HepG2 (cell line): ENCODE data around the gene CGREF1. TPM values are rescaled to one million over a fixed set of nuclear protein-coding genes. Genes with fewer than 3 reads are reported as not detected.

Experiments
- DPF2 ChIP-seq: sonication (generic); formaldehyde crosslinking; IDR thresholded peaks from 2 replicates; pipeline ENCODE4 v1.4.0; 2020; ENCODE audit warnings: mild to moderate bottlenecking, low read depth, missing genetic modification reagents, borderline replicate concordance
- ELF3 ChIP-seq: IDR thresholded peaks from 2 replicates; pipeline ENCODE4 v1.6.1; 2016; ENCODE audit warnings: missing genetic modification reagents, missing compliant biosample characterization
- LBX2 ChIP-seq: sonication (generic); formaldehyde crosslinking; IDR thresholded peaks from 2 replicates; pipeline ENCODE4 v1.5.0; 2020; ENCODE audit warnings: missing genetic modification reagents, mild to moderate bottlenecking, borderline replicate concordance
- NKX3-1 ChIP-seq: sonication (generic); formaldehyde crosslinking; IDR thresholded peaks from 2 replicates; pipeline ENCODE4 v1.5.0; 2020; ENCODE audit warnings: missing genetic modification reagents
- PHB2 ChIP-seq: fragments of 450-650 bp; IDR thresholded peaks from 2 replicates; pipeline ENCODE4 v1.6.1; 2018; ENCODE audit not compliant: partially characterized antibody
- RARA ChIP-seq: IDR thresholded peaks from 2 replicates; pipeline ENCODE4 v1.6.1; 2016; ENCODE audit warnings: missing genetic modification reagents, missing compliant biosample characterization
- SAP130 ChIP-seq: IDR thresholded peaks from 2 replicates; pipeline ENCODE4 v1.6.1; 2016; ENCODE audit warnings: low read depth
- TCF12 ChIP-seq, 2 experiments: fragments of 450-650 bp in 1 of 2; sonication (generic) in 1 of 2; formaldehyde crosslinking in 1 of 2; IDR thresholded peaks; 2 replicates each; pipeline versions ENCODE4 v1.6.1 to v1.8.0; 2017 to 2022; ENCODE audit warnings: antibody characterized with exemption in 1 of 2, mild to moderate bottlenecking in 1 of 2, missing genetic modification reagents in 1 of 2, moderate library complexity in 1 of 2
- ZBTB7A ChIP-seq: sonication (generic); formaldehyde crosslinking; IDR thresholded peaks from 2 replicates; pipeline ENCODE4 v1.8.0; 2022; ENCODE audit warnings: mild to moderate bottlenecking, missing genetic modification reagents
- ZFP36L1 ChIP-seq: sonication (generic); formaldehyde crosslinking; IDR thresholded peaks from 2 replicates; pipeline ENCODE4 v1.8.0; 2022; ENCODE audit warnings: mild to moderate bottlenecking, missing genetic modification reagents, moderate library complexity
- ZMYM2 ChIP-seq: sonication (generic); formaldehyde crosslinking; IDR thresholded peaks from 2 replicates; pipeline ENCODE4 v1.8.0; 2022; ENCODE audit warnings: mild to moderate bottlenecking, missing genetic modification reagents
- ZNF205 ChIP-seq: IDR thresholded peaks from 2 replicates; pipeline ENCODE4 v1.6.1; 2018; ENCODE audit warnings: missing biosample characterization, missing genetic modification reagents
- ZNF264 ChIP-seq: sonication (generic); formaldehyde crosslinking; IDR thresholded peaks from 2 replicates; pipeline ENCODE4 v1.4.0; 2020; ENCODE audit warnings: missing genetic modification reagents
- ZNF749 ChIP-seq: sonication (generic); formaldehyde crosslinking; IDR thresholded peaks from 2 replicates; pipeline ENCODE4 v1.8.0; 2022; ENCODE audit warnings: mild to moderate bottlenecking, missing genetic modification reagents, moderate library complexity, borderline replicate concordance
- ZNF782 ChIP-seq: sonication (generic); formaldehyde crosslinking; IDR thresholded peaks from 2 replicates; pipeline ENCODE4 v1.4.0; 2020; ENCODE audit warnings: missing genetic modification reagents, mild to moderate bottlenecking, borderline replicate concordance
- ZNF850 ChIP-seq: sonication (generic); formaldehyde crosslinking; conservative IDR thresholded peaks from 2 replicates; pipeline ENCODE4 v1.9.0; 2021; ENCODE audit warnings: mild to moderate bottlenecking, missing genetic modification reagents
- ZSCAN31 ChIP-seq: sonication (generic); formaldehyde crosslinking; IDR thresholded peaks from 2 replicates; pipeline ENCODE4 v1.5.0; 2020; ENCODE audit warnings: low read depth, mild to moderate bottlenecking, missing genetic modification reagents
- ZZZ3 ChIP-seq: sonication (generic); formaldehyde crosslinking; IDR thresholded peaks from 2 replicates; pipeline ENCODE4 v1.4.0; 2020; ENCODE audit warnings: missing genetic modification reagents, mild to moderate bottlenecking, borderline replicate concordance
- polyA plus RNA-seq, 8 experiments: library from polyadenylated mRNA; depleted of rRNA in 3 of 8; stranded (reverse) in 7 of 8; unstranded in 1 of 8; fragments of >200 nt; fragmentation: Illumina TruSeq in 4 of 8; extraction: Trizol in 4 of 8; gene quantifications; 2 replicates each; pipeline versions ENCODE4 v1.2.1 to v1.2.3, GENCODE V29; 2011 to 2016; ENCODE audit warnings: low read depth in 4 of 8, missing spikeins in 1 of 8, mixed read lengths in 1 of 8; ENCODE audit not compliant: insufficient read depth in 1 of 8
- total RNA-seq, 5 experiments: library from RNA; depleted of rRNA; stranded (reverse); fragments of >200 nt; fragmentation: Illumina TruSeq; extraction: Trizol; gene quantifications; 2 replicates each; pipeline ENCODE4 v1.2.3, GENCODE V29; 2016; ENCODE audit warnings: low read depth in 1 of 5
- TF ChIP-seq, protein P1 (sequence below): sonication (generic); formaldehyde crosslinking; IDR thresholded peaks from 2 replicates; pipeline ENCODE4 v1.5.1; 2020; ENCODE audit warnings: missing genetic modification reagents, mild to moderate bottlenecking, borderline replicate concordance
- TF ChIP-seq, protein P2 (sequence below): sonication (generic); formaldehyde crosslinking; IDR thresholded peaks from 2 replicates; pipeline ENCODE4 v1.5.0; 2020; ENCODE audit warnings: mild to moderate bottlenecking, missing genetic modification reagents
- TF ChIP-seq, protein P3 (sequence below): sonication (generic); formaldehyde crosslinking; IDR thresholded peaks from 2 replicates; pipeline ENCODE4 v1.5.1; 2020; ENCODE audit warnings: missing genetic modification reagents, mild to moderate bottlenecking, borderline replicate concordance

CGREF1 gene
- total and polyA plus RNA-seq, 2 of the 13 experiments (the other 11 are each of a cell fraction or from before 2014, with no cell fraction given): 13.9 to 23.4 TPM

DNA sequence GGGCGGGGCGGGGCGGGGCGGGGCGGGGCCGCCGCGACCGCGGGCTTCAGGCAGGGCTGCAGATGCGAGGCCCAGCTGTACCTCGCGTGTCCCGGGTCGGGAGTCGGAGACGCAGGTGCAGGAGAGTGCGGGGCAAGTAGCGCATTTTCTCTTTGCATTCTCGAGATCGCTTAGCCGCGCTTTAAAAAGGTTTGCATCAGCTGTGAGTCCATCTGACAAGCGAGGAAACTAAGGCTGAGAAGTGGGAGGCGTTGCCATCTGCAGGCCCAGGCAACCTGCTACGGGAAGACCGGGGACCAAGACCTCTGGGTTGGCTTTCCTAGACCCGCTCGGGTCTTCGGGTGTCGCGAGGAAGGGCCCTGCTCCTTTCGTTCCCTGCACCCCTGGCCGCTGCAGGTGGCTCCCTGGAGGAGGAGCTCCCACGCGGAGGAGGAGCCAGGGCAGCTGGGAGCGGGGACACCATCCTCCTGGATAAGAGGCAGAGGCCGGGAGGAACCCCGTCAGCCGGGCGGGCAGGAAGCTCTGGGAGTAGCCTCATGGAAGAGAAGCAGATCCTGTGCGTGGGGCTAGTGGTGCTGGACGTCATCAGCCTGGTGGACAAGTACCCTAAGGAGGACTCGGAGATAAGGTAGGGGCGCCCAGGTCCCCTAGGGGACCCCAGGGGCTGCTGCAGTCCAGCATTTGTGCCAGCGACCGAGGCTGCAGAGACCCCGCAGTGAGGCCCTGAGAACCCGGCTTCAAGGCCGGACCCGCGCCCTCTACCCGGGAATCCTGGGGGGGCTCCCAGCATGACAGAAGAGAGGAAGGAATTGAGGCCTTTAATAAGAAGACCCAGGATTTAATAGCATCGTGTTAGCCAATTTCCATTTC lies 32.0 kb downstream of the CGREF1 start, which contains the start of gene KHK (continued):
- TF ChIP-seq ZNF782 (CRISPR knock-in tag) (peak; percentile 89), TCF12 (IDR thresholded peaks at IDR 0.05) (no peak), TCF12 (CRISPR knock-in tag; IDR thresholded peaks at IDR 0.05) (peak; percentile 76; the same call in 1 of the 2 replicates), ZNF850 (CRISPR knock-in tag) (no peak), ZFP36L1 (CRISPR knock-in tag) (peak; percentile 48; the same call in 1 of the 2 replicates), ZNF205 (CRISPR knock-in tag) (no peak; the same call in 1 of the 2 replicates), ZBTB7A (CRISPR knock-in tag) (no peak), ELF3 (CRISPR knock-in tag) (peak; percentile 25; the same call in 1 of the 2 replicates), ZNF264 (CRISPR knock-in tag) (no peak; the same call in 1 of the 2 replicates), SAP130 (CRISPR knock-in tag) (peak; percentile 75), ZMYM2 (CRISPR knock-in tag) (peak; percentile 72; the same call in 1 of the 2 replicates), ZNF749 (CRISPR knock-in tag) (no peak; the same call in 1 of the 2 replicates), ZSCAN31 (CRISPR knock-in tag) (0 out of 2 replicates have a peak, but pooled peaks have one; percentile 66), ZZZ3 (CRISPR knock-in tag) (no peak), DPF2 (CRISPR knock-in tag) (no peak), PHB2 (no peak), RARA (CRISPR knock-in tag) (0 out of 2 replicates have a peak, but pooled peaks have one; percentile 3), NKX3-1 (CRISPR knock-in tag) (0 out of 2 replicates have a peak, but pooled peaks have one; percentile 16), LBX2 (no peak; the same call in 1 of the 2 replicates)
- TF ChIP-seq, protein P1, sequence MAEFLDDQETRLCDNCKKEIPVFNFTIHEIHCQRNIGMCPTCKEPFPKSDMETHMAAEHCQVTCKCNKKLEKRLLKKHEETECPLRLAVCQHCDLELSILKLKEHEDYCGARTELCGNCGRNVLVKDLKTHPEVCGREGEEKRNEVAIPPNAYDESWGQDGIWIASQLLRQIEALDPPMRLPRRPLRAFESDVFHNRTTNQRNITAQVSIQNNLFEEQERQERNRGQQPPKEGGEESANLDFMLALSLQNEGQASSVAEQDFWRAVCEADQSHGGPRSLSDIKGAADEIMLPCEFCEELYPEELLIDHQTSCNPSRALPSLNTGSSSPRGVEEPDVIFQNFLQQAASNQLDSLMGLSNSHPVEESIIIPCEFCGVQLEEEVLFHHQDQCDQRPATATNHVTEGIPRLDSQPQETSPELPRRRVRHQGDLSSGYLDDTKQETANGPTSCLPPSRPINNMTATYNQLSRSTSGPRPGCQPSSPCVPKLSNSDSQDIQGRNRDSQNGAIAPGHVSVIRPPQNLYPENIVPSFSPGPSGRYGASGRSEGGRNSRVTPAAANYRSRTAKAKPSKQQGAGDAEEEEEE (CRISPR knock-in tag): no peak
- TF ChIP-seq, protein P2, sequence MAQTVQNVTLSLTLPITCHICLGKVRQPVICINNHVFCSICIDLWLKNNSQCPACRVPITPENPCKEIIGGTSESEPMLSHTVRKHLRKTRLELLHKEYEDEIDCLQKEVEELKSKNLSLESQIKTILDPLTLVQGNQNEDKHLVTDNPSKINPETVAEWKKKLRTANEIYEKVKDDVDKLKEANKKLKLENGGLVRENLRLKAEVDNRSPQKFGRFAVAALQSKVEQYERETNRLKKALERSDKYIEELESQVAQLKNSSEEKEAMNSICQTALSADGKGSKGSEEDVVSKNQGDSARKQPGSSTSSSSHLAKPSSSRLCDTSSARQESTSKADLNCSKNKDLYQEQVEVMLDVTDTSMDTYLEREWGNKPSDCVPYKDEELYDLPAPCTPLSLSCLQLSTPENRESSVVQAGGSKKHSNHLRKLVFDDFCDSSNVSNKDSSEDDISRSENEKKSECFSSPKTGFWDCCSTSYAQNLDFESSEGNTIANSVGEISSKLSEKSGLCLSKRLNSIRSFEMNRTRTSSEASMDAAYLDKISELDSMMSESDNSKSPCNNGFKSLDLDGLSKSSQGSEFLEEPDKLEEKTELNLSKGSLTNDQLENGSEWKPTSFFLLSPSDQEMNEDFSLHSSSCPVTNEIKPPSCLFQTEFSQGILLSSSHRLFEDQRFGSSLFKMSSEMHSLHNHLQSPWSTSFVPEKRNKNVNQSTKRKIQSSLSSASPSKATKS: no peak
- TF ChIP-seq, protein P3, sequence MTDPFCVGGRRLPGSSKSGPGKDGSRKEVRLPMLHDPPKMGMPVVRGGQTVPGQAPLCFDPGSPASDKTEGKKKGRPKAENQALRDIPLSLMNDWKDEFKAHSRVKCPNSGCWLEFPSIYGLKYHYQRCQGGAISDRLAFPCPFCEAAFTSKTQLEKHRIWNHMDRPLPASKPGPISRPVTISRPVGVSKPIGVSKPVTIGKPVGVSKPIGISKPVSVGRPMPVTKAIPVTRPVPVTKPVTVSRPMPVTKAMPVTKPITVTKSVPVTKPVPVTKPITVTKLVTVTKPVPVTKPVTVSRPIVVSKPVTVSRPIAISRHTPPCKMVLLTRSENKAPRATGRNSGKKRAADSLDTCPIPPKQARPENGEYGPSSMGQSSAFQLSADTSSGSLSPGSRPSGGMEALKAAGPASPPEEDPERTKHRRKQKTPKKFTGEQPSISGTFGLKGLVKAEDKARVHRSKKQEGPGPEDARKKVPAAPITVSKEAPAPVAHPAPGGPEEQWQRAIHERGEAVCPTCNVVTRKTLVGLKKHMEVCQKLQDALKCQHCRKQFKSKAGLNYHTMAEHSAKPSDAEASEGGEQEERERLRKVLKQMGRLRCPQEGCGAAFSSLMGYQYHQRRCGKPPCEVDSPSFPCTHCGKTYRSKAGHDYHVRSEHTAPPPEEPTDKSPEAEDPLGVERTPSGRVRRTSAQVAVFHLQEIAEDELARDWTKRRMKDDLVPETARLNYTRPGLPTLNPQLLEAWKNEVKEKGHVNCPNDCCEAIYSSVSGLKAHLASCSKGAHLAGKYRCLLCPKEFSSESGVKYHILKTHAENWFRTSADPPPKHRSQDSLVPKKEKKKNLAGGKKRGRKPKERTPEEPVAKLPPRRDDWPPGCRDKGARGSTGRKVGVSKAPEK (CRISPR knock-in tag): 0 out of 2 replicates have a peak, but pooled peaks have one; percentile 36
